MCF 10A (cell line): ENCODE data around the gene KDM4B. TPM values are rescaled to one million over a fixed set of nuclear protein-coding genes. Genes with fewer than 3 reads are reported as not detected.

Experiments used
- BruUV-seq: library from RNA; stranded (reverse); fragments of 400-500 nt; replicated peaks from 2 replicates; lab custom pipeline; 2021; lab: Mats Ljungman, UMichigan
- CTCF ChIA-PET: fragments of 300-600 bp; sonication (Branson Sonifier 250); formaldehyde crosslinking; extraction: SDS; loops from one replicate; lab custom pipeline; 2021; ENCODE audit warnings: antibody characterized with exemption, inconsistent platforms; lab: Yijun Ruan, JAX
- POLR2A ChIA-PET: fragments of 300-600, 350-650 bp; sonication (Branson Sonifier 250); formaldehyde crosslinking; extraction: SDS; loops from one replicate; lab custom pipeline; 2020; ENCODE audit warnings: antibody characterized with exemption, inconsistent platforms; lab: Yijun Ruan, JAX
- DNase-seq: peaks from one replicate; pipeline ENCODE4 v3.0.0-alpha.2; 2018; ENCODE audit not compliant: unreplicated experiment
- H3K27ac Mint-ChIP-seq: one replicate; pipeline ENCODE4 v1.8.0; 2022; ENCODE audit warnings: mild to moderate bottlenecking, low read depth, mixed read lengths; ENCODE audit not compliant: unreplicated experiment
- H3K27me3 Mint-ChIP-seq: one replicate; pipeline ENCODE4 v1.8.0; 2022; ENCODE audit warnings: mixed read lengths; ENCODE audit not compliant: insufficient read depth, unreplicated experiment
- H3K36me3 Mint-ChIP-seq: one replicate; pipeline ENCODE4 v1.8.0; 2022; ENCODE audit warnings: mild to moderate bottlenecking, moderate library complexity, mixed read lengths; ENCODE audit not compliant: insufficient read depth, unreplicated experiment
- H3K4me1 Mint-ChIP-seq: one replicate; pipeline ENCODE4 v1.8.0; 2022; ENCODE audit warnings: mixed read lengths; ENCODE audit not compliant: insufficient read depth, unreplicated experiment
- H3K4me3 Mint-ChIP-seq: one replicate; pipeline ENCODE4 v1.8.0; 2022; ENCODE audit warnings: mild to moderate bottlenecking, moderate library complexity, mixed read lengths; ENCODE audit not compliant: unreplicated experiment
- H3K9me3 Mint-ChIP-seq: one replicate; pipeline ENCODE4 v1.8.0; 2022; ENCODE audit warnings: mixed read lengths; ENCODE audit not compliant: unreplicated experiment
- intact Hi-C: fragments of 100-400 bp; cut with micrococcal nuclease; formaldehyde crosslinking; loops from 2 replicates; pipeline ENCODE4 v1.14.1; 2022
- total RNA-seq: library from RNA; stranded (reverse); gene quantifications from 2 replicates; pipeline ENCODE4 v1.2.3, GENCODE V29; 2022
- TF ChIP-seq, protein P1 (sequence below): fragments of 200-600 bp; IDR thresholded peaks from one replicate; pipeline ENCODE4 v1.8.0; 2022; ENCODE audit warnings: antibody characterized with exemption, mild to moderate bottlenecking; ENCODE audit not compliant: unreplicated experiment

The KDM4B gene
- total RNA-seq, 1 experiment from 2014 or later = 34.4 TPM

DNA sequence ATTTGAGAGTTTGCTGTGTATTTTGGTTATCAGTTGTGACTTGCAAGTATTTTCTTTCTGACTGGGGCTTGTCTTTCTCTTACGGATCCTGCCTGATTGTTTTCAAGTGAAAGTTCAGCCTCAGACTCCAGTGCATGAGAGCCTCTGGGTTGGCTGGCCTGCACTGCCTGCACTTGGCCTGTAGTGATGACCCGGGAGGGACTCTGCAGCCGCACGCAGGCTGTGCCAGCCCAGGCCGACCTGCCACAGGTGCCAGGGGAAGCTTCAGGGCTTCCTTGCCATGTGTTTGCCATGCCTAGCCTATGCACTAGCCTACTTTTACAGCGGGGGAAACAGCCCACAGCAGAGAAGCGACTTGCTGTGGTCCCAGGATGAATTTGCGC is 77.0 kb downstream of the KDM4B start:
- H3K27me3 Mint-ChIP-seq = no peaks in the 10 kb centered on the region
- peaks cover 61% of the 10 kb centered on the region for H3K36me3 Mint-ChIP-seq
- TF ChIP-seq, protein P1, sequence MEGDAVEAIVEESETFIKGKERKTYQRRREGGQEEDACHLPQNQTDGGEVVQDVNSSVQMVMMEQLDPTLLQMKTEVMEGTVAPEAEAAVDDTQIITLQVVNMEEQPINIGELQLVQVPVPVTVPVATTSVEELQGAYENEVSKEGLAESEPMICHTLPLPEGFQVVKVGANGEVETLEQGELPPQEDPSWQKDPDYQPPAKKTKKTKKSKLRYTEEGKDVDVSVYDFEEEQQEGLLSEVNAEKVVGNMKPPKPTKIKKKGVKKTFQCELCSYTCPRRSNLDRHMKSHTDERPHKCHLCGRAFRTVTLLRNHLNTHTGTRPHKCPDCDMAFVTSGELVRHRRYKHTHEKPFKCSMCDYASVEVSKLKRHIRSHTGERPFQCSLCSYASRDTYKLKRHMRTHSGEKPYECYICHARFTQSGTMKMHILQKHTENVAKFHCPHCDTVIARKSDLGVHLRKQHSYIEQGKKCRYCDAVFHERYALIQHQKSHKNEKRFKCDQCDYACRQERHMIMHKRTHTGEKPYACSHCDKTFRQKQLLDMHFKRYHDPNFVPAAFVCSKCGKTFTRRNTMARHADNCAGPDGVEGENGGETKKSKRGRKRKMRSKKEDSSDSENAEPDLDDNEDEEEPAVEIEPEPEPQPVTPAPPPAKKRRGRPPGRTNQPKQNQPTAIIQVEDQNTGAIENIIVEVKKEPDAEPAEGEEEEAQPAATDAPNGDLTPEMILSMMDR = no peak
- no peaks in the 10 kb centered on the region for H3K4me1 Mint-ChIP-seq
- intact Hi-C loops = no loop called here
- H3K27ac Mint-ChIP-seq = no peak overlapping the region
- no TSS peak for BruUV-seq
- POLR2A ChIA-PET = no interaction called here
- CTCF ChIA-PET = interaction anchor here (0.6 to 1.9 kb wide), 6 partner anchors 13 to 550 kb away, joined by 3 to 7 read pairs (median 6); no protein-coding TSS in a partner anchor
- DNase-seq = no peak
- no peaks in the 10 kb centered on the region for H3K9me3 Mint-ChIP-seq
- no peak overlapping the region for H3K4me3 Mint-ChIP-seq

DNA sequence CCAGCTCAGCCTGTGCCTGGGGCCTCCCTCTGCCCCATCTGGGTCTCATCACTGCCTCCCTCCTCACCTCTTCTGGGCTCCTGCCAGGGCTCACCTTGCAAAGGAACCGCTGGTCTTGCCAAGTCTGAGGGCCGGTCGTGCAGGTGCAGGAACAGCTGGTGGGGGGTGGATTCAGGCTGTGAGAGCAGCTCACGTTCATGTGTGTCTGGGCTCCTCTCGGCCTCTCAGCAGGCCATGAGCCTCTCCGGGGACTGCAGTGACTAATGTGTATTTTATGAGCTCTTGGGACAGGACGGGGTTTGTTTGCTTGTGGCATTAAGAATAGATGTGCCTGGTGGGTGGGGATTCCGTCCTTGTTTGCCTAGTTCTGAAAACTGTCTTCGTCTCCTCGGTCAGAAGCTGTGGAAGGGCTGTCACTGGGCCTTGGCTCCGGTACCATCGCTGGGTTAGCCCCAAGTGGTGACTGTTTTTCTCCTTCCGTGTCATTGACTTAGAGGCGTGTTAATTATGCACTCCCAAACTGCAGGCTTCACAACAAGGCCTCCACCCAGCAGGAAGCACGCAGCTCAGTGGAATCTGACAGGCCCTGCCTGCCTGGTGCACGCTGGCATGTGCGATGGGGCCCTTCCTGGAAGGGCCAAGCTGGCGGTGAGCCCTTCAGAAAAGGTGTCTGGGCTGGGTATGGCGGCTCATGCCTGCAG is 77.6 kb downstream of the KDM4B start:
- CTCF ChIA-PET = interaction anchor here (0.6 to 1.9 kb wide), 8 partner anchors 13 to 549 kb away, joined by 3 to 7 read pairs (median 5); no protein-coding TSS in a partner anchor
- POLR2A ChIA-PET = interaction anchor here (0.7 kb wide), 2 partner anchors 51 to 179 kb away, joined by 3 to 5 read pairs; partner anchors contain the start of gene PLIN3
- H3K4me1 Mint-ChIP-seq = no peaks in the 10 kb centered on the region

DNA sequence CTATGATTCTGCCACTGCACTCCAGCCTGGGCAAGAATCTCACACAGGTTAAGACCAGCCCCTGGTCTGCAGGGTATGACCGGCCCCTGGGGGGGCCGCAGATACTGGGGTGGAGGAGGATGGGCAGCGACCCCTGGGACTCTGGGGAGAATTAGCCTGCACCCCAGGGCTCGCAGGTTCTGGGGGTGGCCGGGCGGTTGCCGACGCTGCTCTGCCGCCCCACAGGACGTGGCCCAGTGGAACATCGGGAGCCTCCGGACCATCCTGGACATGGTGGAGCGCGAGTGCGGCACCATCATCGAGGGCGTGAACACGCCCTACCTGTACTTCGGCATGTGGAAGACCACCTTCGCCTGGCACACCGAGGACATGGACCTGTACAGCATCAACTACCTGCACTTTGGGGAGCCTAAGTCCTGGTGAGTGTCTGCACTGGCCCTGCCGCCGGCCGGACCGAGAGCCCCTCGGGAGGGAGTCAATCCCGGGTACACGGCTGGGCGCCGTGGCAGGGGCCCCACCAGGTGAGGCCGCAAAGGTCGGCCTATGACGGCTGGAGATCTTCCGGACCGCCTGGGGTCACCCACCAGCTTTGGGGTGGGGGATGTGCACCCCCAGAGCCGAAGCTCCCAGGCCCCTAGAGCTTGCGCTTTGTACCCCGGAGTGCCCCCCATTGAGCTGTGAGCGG is 78.5 kb downstream of the KDM4B start:
- DNase-seq = no peak
- no peaks in the 10 kb centered on the region for H3K27me3 Mint-ChIP-seq
- TF ChIP-seq, protein P1 = no peak
- BruUV-seq = no TSS peak
- ChIA-PET POLR2A (interaction anchor here (0.6 kb wide), 1 partner anchor 634 kb away, joined by 3 read pairs; no protein-coding TSS in a partner anchor), CTCF (interaction anchor here (0.6 to 1.9 kb wide), 14 partner anchors 14 to 540 kb away, joined by 3 to 9 read pairs (median 4); no protein-coding TSS in a partner anchor)
- no peak overlapping the region for H3K27ac Mint-ChIP-seq
- no peaks in the 10 kb centered on the region for H3K4me1 Mint-ChIP-seq
- no peak overlapping the region for H3K4me3 Mint-ChIP-seq
- peaks cover 53% of the 10 kb centered on the region for H3K36me3 Mint-ChIP-seq
- no peaks in the 10 kb centered on the region for H3K9me3 Mint-ChIP-seq
- intact Hi-C loops = no loop called here

More for the DNA sequence above, 77.6 kb downstream of the KDM4B start:
- Mint-ChIP-seq H3K36me3 (peaks cover 60% of the 10 kb centered on the region), H3K4me3 (no peak overlapping the region), H3K27ac (peak overlapping the region; percentile 40), H3K9me3 (no peaks in the 10 kb centered on the region), H3K27me3 (no peaks in the 10 kb centered on the region)
- TF ChIP-seq, protein P1 = no peak
- BruUV-seq = no TSS peak
- DNase-seq = peak; percentile 32
- intact Hi-C loops = no loop called here
